NCI-H146 (cell line): ENCODE data around the gene SF3A1.

Experiments
- DNase-seq: peaks from one replicate; lab custom pipeline; 2025; lab: John Stamatoyannopoulos, UW

SF3A1 gene

GRCh38 chr22:30386960-30387827 is 30.5 kb upstream of the SF3A1 start, which contains the start of gene RNF215:
Gene RNF215 (minus strand): TSS chr22:30387411. CDS start chr22:30387313, 98 bp downstream.
- DNase-seq = peak; percentile 73

- no peak for DNase-seq
These were observed 29.9 kb upstream of the SF3A1 start for GRCh38 chr22:30386608-30386959.

- DNase-seq = no peak
These were observed 29.2 kb upstream of the SF3A1 start for GRCh38 chr22:30385942-30386341.

- DNase-seq = no peak
These were observed 26.4 kb upstream of the SF3A1 start for GRCh38 chr22:30383061-30383460.

- no peak for DNase-seq
These were observed 25.6 kb upstream of the SF3A1 start for GRCh38 chr22:30382340-30382739.

- no peak for DNase-seq
These were observed 24.6 kb upstream of the SF3A1 start for GRCh38 chr22:30381264-30381663.

GRCh38 chr22:30380011-30380410 is 23.3 kb upstream of the SF3A1 start:
- DNase-seq = no peak

- DNase-seq = no peak
These were observed 18.7 kb upstream of the SF3A1 start for GRCh38 chr22:30375312-30375849.

GRCh38 chr22:30373331-30374325 is 16.9 kb upstream of the SF3A1 start:
- no peak for DNase-seq

GRCh38 chr22:30372915-30373314 is 16.2 kb upstream of the SF3A1 start:
- no peak for DNase-seq

- no peak for DNase-seq
These were observed 15.3 kb upstream of the SF3A1 start for GRCh38 chr22:30371981-30372380.

- no peak for DNase-seq
These were observed 14.6 kb upstream of the SF3A1 start for GRCh38 chr22:30371321-30371720.

GRCh38 chr22:30370641-30371230 is 14.0 kb upstream of the SF3A1 start:
- no peak for DNase-seq

GRCh38 chr22:30368420-30368819 is 11.7 kb upstream of the SF3A1 start:
- no peak for DNase-seq

- DNase-seq = no peak
These were observed 9.2 kb upstream of the SF3A1 start for GRCh38 chr22:30365891-30366290.

- peak; percentile 38 for DNase-seq
These were observed 6.1 kb upstream of the SF3A1 start for GRCh38 chr22:30362651-30363281.

- no peak for DNase-seq
These were observed 5.4 kb upstream of the SF3A1 start for GRCh38 chr22:30361916-30362650.

- DNase-seq = no peak
These were observed 1.8 kb upstream of the SF3A1 start for GRCh38 chr22:30358541-30358940.

GRCh38 chr22:30357650-30358215 is 1.0 kb upstream of the SF3A1 start:
- DNase-seq = no peak

- DNase-seq = peak; percentile 24
These were observed 509 bp upstream of the SF3A1 start for GRCh38 chr22:30357236-30357570.

GRCh38 chr22:30354644-30355043 is 2.0 kb downstream of the SF3A1 start:
- no peak for DNase-seq
